Measurements from ENCODE around the gene MFAP3L.
"Not testable (repeated sequence)": the region's sequence is repeated elsewhere in the genome, so short reads cannot be mapped to it uniquely, and the experiment has no call there.

Gene MFAP3L

GRCh38 chr4:170026253-170027021 is at the start of gene MFAP3L:
TSS of gene MFAP3L (minus strand) at chr4:170026395. CDS start at chr4:170005877, 20,518 bp downstream.
- DNase-seq (ENCODE audit: insufficient read length, low spot score) (peak; percentile 67), FAIRE-seq (no peak)
- TF ChIP-seq POLR2A (IDR thresholded peaks at IDR 0.05; ENCODE audit: low read depth, low read length), result peak; percentile 62

DNA sequence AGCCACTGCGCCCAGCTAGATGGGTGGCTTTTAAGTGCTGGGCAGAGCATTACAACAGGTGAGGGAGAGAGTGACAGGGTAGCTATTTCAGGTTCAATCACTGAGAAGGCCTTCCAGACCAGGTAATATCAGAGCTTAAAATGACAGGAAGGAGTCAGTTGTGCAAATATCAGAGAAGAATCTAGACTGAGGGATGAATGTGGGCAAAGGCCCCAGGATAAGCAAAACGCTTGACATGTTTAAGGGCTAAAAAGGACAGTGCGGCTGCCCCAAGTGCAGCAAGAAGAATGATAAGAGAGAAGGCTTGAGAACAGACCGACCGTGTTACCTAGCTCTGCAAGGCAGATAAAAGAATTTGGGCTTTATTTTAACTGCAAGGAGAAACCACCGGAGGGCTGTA is 45.0 kb upstream of the MFAP3L start:
- DNase-seq (ENCODE audit: insufficient read length, low spot score) (no peak), FAIRE-seq (no peak)
- TF ChIP-seq POLR2A (IDR thresholded peaks at IDR 0.05; ENCODE audit: low read depth, low read length), result no peak

- DNase-seq (ENCODE audit: insufficient read length, low spot score) (no peak), FAIRE-seq (no peak)
- TF ChIP-seq POLR2A (IDR thresholded peaks at IDR 0.05; ENCODE audit: low read depth, low read length), result no peak
Observed at GRCh38 chr4:170068438-170069128, 42.4 kb upstream of the MFAP3L start.

DNA sequence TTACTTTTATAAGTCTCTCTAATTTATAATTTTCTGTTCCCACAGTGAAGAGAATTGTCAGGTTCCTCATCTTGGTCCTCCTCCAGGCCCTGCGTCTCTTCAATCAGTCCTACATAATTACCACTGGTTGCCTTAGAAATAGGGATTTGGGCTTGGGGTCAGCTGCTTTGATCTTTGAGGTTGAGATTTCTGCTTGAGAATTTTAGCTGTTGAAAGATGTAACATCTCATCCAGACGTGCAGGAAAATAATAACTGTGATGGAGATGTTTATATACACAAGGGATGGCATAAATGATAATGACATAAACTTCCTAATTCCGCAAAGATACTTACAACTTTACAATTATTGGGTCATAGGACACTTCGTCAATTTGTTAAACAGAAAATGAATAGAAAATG is 33.2 kb upstream of the MFAP3L start:
- FAIRE-seq, result no peak
- no peak for TF ChIP-seq POLR2A (IDR thresholded peaks at IDR 0.05; ENCODE audit: low read depth, low read length)
- no peak for DNase-seq (ENCODE audit: insufficient read length, low spot score)

DNA sequence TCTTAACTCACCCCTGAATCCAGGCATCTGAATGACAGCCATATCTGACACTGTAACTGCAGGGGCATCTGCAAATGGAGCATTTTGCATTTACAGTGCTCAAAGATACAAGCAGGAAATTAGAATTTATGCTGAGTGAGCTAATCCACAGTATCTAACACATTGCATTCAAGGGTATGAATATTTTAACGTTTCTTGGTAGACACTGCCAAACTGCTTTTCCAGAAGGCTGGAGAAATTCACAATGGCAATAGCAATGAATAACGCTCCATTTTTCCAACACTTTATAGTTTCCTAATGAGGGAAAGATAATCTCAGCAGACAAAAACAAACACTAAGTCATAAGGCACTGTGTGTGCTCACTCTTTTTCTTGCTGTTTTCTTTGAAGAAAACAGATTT is 32.6 kb upstream of the MFAP3L start:
- no peak for TF ChIP-seq POLR2A (IDR thresholded peaks at IDR 0.05; ENCODE audit: low read depth, low read length)
- DNase-seq (ENCODE audit: insufficient read length, low spot score) (no peak), FAIRE-seq (no peak)

GRCh38 chr4:170057866-170058265 is 31.7 kb upstream of the MFAP3L start:
- no peak for FAIRE-seq
- DNase-seq (ENCODE audit: insufficient read length, low spot score), result no peak
- no peak for TF ChIP-seq POLR2A (IDR thresholded peaks at IDR 0.05; ENCODE audit: low read depth, low read length)

GRCh38 chr4:170052919-170053318 is 26.7 kb upstream of the MFAP3L start:
- no peak for TF ChIP-seq POLR2A (IDR thresholded peaks at IDR 0.05; ENCODE audit: low read depth, low read length)
- DNase-seq (ENCODE audit: insufficient read length, low spot score), result no peak
- no peak for FAIRE-seq

DNA sequence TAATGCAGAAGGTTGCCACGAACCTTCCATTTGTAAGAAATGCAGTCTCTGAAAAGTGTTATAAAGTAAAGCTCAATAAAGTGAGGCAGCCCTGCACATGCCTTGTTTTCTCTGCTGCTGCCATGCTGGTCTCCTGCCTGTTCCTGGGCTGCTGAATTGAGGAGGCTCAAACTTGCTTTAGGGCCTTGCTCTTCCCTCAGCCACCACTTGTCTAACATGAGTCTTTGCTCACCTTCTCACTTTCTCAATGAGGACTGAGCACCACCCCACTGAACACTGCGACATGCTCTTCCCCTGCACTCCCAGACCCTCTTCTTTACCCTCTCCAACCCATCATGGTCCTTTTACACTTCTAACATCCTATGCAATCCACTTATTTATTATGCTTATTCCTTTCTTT is 25.2 kb upstream of the MFAP3L start:
- FAIRE-seq (no peak), DNase-seq (ENCODE audit: insufficient read length, low spot score) (no peak)
- TF ChIP-seq POLR2A (IDR thresholded peaks at IDR 0.05; ENCODE audit: low read depth, low read length), result no peak

DNA sequence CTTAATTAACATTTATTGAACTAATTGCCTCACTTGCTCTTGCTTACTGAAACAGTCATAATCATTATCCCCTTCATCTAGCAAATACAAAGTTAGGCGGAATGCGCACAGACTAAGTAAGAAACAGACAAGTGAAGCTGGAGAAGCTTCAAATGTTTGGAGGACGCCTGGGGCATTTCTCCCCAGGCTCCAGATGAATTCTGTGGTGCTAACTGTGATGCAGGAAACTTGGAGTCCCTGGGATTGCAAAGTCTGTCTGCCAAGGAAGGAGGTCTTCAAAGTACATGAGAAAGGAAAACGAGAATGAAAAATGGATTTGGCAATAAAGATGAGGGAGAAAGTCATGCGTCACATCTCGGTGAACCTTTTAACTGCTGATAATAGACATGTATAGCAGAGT is 23.6 kb upstream of the MFAP3L start:
- no peak for TF ChIP-seq POLR2A (IDR thresholded peaks at IDR 0.05; ENCODE audit: low read depth, low read length)
- no peak for DNase-seq (ENCODE audit: insufficient read length, low spot score)
- no peak for FAIRE-seq

DNA sequence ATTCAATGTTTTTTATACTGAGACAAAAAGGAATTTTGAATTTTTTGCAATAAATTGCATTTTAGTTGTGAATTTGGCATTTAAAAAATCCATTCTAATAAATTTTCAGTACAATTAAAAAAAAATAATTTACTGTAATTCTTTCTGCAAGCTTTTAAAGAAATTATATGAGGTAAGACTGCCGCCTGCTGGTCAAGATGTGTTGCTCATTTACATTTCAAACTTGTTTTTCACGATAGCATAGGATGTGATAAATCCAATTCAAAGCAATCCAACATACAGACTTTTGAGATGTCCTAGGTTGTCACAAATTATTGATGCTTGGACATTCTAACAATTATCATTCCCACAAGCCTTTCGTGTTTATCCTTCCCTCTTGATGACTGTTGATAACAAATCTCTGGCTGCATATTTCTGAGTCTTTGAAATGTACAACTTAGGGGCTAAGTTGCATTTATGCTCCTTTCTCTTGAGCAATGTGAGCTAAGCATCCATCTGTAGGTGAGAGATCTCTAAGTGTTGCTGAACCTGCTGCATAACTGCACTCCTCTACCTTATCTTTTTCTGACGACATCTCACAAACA is 21.7 kb upstream of the MFAP3L start:
- no peak for TF ChIP-seq POLR2A (IDR thresholded peaks at IDR 0.05; ENCODE audit: low read depth, low read length)
- DNase-seq (ENCODE audit: insufficient read length, low spot score) (no peak), FAIRE-seq (no peak)

DNA sequence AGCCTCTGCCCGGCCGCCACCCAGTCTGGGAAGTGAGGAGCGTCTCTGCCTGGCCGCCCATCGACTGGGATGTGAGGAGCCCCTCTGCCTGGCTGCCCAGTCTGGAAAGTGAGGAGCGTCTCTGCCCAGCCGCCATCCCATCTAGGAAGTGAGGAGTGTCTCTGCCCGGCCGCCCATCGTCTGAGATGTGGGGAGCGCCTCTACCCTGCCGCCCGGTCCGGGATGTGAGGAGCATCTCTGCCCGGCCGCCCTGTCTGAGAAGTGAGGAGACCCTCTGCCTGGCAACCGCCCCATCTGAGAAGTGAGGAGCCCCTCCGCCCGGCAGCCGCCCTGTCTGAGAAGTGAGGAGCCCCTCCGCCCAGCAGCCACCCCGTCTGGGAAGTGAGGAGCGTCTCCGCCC is 20.0 kb upstream of the MFAP3L start:
- not testable (repeated sequence) for FAIRE-seq

GRCh38 chr4:170040031-170040680 is 14.0 kb upstream of the MFAP3L start:
- DNase-seq (ENCODE audit: insufficient read length, low spot score) (no peak), FAIRE-seq (no peak)
- TF ChIP-seq POLR2A (IDR thresholded peaks at IDR 0.05; ENCODE audit: low read depth, low read length), result no peak

More for the DNA sequence above, 20.0 kb upstream of the MFAP3L start:
- DNase-seq (ENCODE audit: insufficient read length, low spot score), result not testable (repeated sequence)

DNA sequence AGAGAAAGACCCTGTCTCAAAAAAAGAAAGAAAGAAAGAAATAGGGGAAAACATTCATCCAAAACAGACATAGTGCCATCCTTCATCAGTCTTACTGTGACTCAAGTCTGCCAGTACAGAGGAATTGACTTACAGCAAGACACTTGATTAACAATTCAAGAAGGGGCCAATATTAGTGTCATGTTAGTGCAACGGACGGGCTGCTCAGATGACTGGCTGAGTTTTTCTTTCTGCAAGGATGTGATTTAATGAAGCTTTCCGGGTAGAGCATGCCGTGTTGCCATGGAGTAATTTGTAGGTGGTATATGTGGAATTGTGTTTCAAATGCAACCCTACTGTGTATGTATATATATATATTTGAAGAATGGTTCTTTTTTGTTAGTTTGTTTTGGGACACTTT is 12.6 kb upstream of the MFAP3L start:
- DNase-seq (ENCODE audit: insufficient read length, low spot score) (no peak), FAIRE-seq (no peak)
- no peak for TF ChIP-seq POLR2A (IDR thresholded peaks at IDR 0.05; ENCODE audit: low read depth, low read length)

- FAIRE-seq, result no peak
- DNase-seq (ENCODE audit: insufficient read length, low spot score), result no peak
- no peak for TF ChIP-seq POLR2A (IDR thresholded peaks at IDR 0.05; ENCODE audit: low read depth, low read length)
Observed at GRCh38 chr4:170038232-170038631, 12.0 kb upstream of the MFAP3L start.
